ACC112 (cell line): ENCODE results near the gene KRT73.

Experiments used
- H2AFZ ChIP-seq: fragments of 200-600 bp; sonication (generic); one replicate; pipeline ENCODE4 v1.6.0; 2017; ENCODE audit warnings: antibody characterized with exemption, low read length; ENCODE audit not compliant: unreplicated experiment
- H3K27ac ChIP-seq: fragments of 200-600 bp; sonication (generic); 2 replicates; pipeline ENCODE4 v1.5.1; 2014; ENCODE audit warnings: low read depth, mild to moderate bottlenecking, antibody characterized with exemption, low read length, moderate library complexity
- H3K27me3 ChIP-seq: fragments of 200-600 bp; sonication (generic); 2 replicates; pipeline ENCODE4 v1.6.1; 2014; ENCODE audit warnings: mild to moderate bottlenecking, antibody characterized with exemption, low read length, moderate library complexity, mixed read lengths; ENCODE audit not compliant: insufficient read depth
- H3K36me3 ChIP-seq: fragments of 200-600 bp; sonication (generic); 2 replicates; pipeline ENCODE4 v1.6.1; 2016; ENCODE audit warnings: mild to moderate bottlenecking, antibody characterized with exemption, low read length, moderate library complexity, mixed read lengths; ENCODE audit not compliant: insufficient read depth
- H3K4me1 ChIP-seq: fragments of 200-600 bp; sonication (generic); one replicate; pipeline ENCODE4 v1.6.1; 2016; ENCODE audit warnings: low read length, mixed read lengths; ENCODE audit not compliant: insufficient read depth, unreplicated experiment, control insufficient read depth
- H3K4me3 ChIP-seq: fragments of 200-600 bp; sonication (generic); 2 replicates; pipeline ENCODE4 v1.5.1; 2014; ENCODE audit warnings: mild to moderate bottlenecking, low read depth, low read length
- H3K79me2 ChIP-seq: fragments of 200-600 bp; sonication (generic); one replicate; pipeline ENCODE4 v1.6.0; 2016; ENCODE audit warnings: low read length; ENCODE audit not compliant: control insufficient read depth, unreplicated experiment, insufficient read depth

The KRT73 gene

GRCh38 chr12:52632656-52633055, 14.3 kb upstream of the KRT73 start:
- no peaks in the 10 kb centered on the region for H3K4me1 ChIP-seq
- H3K27me3 ChIP-seq: peaks cover 93% of the 10 kb centered on the region
- H3K36me3 ChIP-seq: no peaks in the 10 kb centered on the region
- no peak overlapping the region for H3K27ac ChIP-seq
- H3K79me2 ChIP-seq: no peaks in the 10 kb centered on the region
- no peak overlapping the region for H2AFZ ChIP-seq
- no peak overlapping the region for H3K4me3 ChIP-seq

- no peak overlapping the region for H3K27ac ChIP-seq
- no peaks in the 10 kb centered on the region for H3K79me2 ChIP-seq
- H3K27me3 ChIP-seq: peaks cover 95% of the 10 kb centered on the region
- H3K4me1 ChIP-seq: no peaks in the 10 kb centered on the region
- no peak overlapping the region for H3K4me3 ChIP-seq
- no peaks in the 10 kb centered on the region for H3K36me3 ChIP-seq
- no peak overlapping the region for H2AFZ ChIP-seq
Measured at GRCh38 chr12:52631676-52632459, 13.5 kb upstream of the KRT73 start.

- Histone ChIP-seq H3K4me3 (no peak overlapping the region), H3K36me3 (no peaks in the 10 kb centered on the region), H3K27ac (no peak overlapping the region), H3K79me2 (no peaks in the 10 kb centered on the region), H3K4me1 (no peaks in the 10 kb centered on the region), H3K27me3 (peaks cover 95% of the 10 kb centered on the region), H2AFZ (no peak overlapping the region)
Measured at GRCh38 chr12:52631264-52631663, 12.9 kb upstream of the KRT73 start.

DNA sequence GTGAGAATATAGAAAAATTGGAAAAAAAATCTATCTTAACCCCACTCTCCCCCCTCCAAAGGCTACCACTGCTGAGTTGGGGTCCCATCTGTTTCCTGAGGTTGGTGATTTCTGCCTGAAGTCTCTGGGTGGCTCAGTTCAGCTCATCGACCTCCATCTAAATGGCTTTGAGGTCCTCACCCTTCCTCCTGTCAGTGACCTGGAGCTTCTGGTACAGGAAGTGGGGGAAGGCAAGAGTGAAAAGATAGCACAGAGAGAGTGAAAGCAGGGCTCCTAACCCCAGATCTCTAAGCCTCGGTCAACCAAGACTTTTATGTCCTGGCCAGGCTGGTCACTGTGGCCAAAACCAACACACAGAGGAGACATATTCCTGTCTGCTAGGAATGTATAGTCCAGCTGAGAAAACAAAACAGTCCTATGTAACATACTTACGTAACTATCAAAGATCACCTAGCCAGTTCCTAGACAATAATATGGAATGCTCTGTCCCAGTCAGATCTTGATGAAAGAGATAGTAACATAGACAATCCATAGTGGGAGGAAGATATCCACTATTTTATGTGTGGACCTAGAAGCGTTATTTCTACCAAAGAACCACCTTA, 12.3 kb upstream of the KRT73 start:
- no peak overlapping the region for H3K4me3 ChIP-seq
- H3K27me3 ChIP-seq: peaks cover 95% of the 10 kb centered on the region
- H3K36me3 ChIP-seq: no peaks in the 10 kb centered on the region
- H3K27ac ChIP-seq: no peak overlapping the region
- H3K4me1 ChIP-seq: no peaks in the 10 kb centered on the region
- no peaks in the 10 kb centered on the region for H3K79me2 ChIP-seq
- H2AFZ ChIP-seq: no peak overlapping the region

DNA sequence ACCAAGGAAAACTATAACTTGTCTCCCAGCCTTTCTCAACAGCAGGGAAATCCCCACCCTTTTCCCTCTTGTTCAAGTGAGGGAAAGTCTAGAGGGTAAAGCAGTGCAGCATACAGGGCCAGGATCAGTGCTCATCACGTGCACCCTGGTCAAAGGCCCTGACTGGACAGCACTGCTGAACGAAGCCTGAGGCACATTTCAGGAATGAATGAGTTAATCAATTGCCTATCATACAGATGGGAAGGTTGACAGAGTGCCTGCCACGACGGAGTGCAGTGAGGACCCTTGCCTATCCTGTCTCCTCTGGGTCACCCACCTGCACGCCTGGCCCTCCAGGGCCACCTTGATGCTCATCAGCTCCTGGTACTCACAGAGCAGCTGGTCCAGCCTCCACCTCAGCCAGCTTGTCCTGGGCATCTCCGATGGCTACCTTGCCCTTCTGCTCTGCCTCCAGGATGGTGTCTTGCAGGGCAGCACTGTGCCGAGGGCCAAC, 11.7 kb upstream of the KRT73 start:
- Histone ChIP-seq H3K79me2 (no peaks in the 10 kb centered on the region), H3K4me1 (no peaks in the 10 kb centered on the region), H3K36me3 (no peaks in the 10 kb centered on the region), H2AFZ (no peak overlapping the region), H3K27ac (no peak overlapping the region), H3K4me3 (no peak overlapping the region), H3K27me3 (peaks cover 98% of the 10 kb centered on the region)

DNA sequence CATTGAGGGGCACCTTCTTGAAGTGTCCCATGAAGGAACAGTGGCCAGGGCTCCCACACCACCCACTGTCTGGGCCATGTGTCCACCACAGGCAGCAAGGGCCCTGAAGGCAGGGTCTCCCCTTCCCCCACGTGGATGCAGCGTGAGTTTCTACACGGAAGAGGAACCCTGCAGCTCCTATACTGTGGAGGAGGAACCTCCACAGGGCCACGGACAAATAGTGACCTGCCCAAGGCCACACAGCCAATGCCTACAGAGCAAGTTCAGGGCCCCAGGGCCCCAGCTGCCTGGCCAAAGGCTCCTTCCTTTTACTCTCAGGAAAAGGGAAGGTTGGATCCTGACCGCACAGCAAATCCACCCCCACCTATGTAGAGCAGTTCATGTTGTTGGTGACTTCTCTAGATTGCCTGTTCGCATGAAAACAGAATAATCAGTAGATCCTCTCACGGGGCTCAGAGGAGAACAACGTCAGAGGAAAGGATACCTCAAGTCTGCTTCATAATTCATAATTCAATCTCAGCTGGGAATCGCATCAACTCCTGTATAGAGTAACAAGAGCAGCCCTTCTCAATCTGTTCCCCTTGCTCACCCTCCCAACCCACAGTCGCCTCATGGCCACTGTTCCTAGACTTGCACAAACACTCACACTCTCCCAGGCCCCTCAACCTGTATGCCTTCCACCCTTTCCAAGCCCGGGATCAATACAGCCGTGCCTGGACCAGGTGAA, 11.1 kb upstream of the KRT73 start:
- peaks cover 98% of the 10 kb centered on the region for H3K27me3 ChIP-seq
- no peaks in the 10 kb centered on the region for H3K36me3 ChIP-seq
- no peaks in the 10 kb centered on the region for H3K79me2 ChIP-seq
- no peaks in the 10 kb centered on the region for H3K4me1 ChIP-seq
- no peak overlapping the region for H2AFZ ChIP-seq
- H3K4me3 ChIP-seq: no peak overlapping the region
- no peak overlapping the region for H3K27ac ChIP-seq

DNA sequence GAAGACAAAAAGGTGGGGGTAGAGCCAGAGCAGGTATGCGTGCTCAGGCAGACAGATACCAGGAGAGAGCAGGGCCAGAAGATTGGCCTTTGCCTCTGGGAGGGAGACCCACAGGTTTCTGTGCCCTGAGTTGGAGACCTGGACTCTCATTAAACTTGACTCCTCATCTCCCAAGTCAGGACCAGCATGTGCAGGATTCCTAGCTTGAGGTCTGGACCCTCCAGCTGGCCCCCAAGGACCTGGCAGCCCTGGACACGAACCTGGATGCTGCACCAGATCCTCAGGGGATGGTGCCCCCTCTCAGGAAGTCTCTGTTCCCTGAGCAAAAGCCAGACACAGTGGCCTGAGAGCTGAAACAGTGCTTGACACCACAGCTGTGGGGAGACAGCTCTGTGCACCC, 10.5 kb upstream of the KRT73 start:
- Histone ChIP-seq H3K27me3 (peaks cover 98% of the 10 kb centered on the region), H3K27ac (no peak overlapping the region), H3K4me1 (no peaks in the 10 kb centered on the region)

DNA sequence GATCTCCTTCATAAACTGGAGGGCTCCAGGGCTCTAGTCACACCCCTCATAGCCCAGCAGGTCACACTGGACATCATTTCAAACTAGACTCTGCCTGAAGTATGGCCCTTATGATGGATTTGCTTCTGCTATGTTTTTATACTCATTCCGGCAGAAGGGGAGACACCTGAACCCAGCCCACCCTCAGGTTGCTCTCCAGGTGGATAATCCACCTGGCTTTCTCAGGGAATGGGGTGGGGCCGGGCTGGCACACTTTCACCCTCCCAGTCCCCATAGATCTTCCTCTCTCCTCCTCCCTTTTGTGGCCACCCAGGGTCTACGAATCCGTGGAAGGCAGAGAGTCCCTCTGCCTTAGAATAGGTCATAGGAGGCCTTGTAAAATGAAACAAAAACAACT, 9.8 kb upstream of the KRT73 start:
- no peak overlapping the region for H3K27ac ChIP-seq
- H3K4me1 ChIP-seq: no peaks in the 10 kb centered on the region
- no peak overlapping the region for H3K4me3 ChIP-seq
- no peaks in the 10 kb centered on the region for H3K36me3 ChIP-seq
- peaks cover 97% of the 10 kb centered on the region for H3K27me3 ChIP-seq
- no peak overlapping the region for H2AFZ ChIP-seq
- no peaks in the 10 kb centered on the region for H3K79me2 ChIP-seq

More for the DNA sequence above, 10.5 kb upstream of the KRT73 start:
- Histone ChIP-seq H3K4me3 (no peak overlapping the region), H3K36me3 (no peaks in the 10 kb centered on the region), H3K79me2 (no peaks in the 10 kb centered on the region), H2AFZ (no peak overlapping the region)

- no peak overlapping the region for H3K4me3 ChIP-seq
- H3K36me3 ChIP-seq: no peaks in the 10 kb centered on the region
- H3K79me2 ChIP-seq: no peaks in the 10 kb centered on the region
- H3K4me1 ChIP-seq: no peaks in the 10 kb centered on the region
- H2AFZ ChIP-seq: no peak overlapping the region
- peaks cover 97% of the 10 kb centered on the region for H3K27me3 ChIP-seq
- no peak overlapping the region for H3K27ac ChIP-seq
Measured at GRCh38 chr12:52627395-52628110, 9.2 kb upstream of the KRT73 start.

GRCh38 chr12:52622349-52622748, 4.0 kb upstream of the KRT73 start:
- Histone ChIP-seq H3K27me3 (peaks cover 93% of the 10 kb centered on the region), H3K4me1 (no peaks in the 10 kb centered on the region), H2AFZ (no peak overlapping the region), H3K79me2 (no peaks in the 10 kb centered on the region), H3K4me3 (no peak overlapping the region), H3K36me3 (no peaks in the 10 kb centered on the region), H3K27ac (no peak overlapping the region)
